Small intestine (tissue), 7 donors: Measurements from ENCODE around the gene PRKCA. TPM values are rescaled to one million over a fixed set of nuclear protein-coding genes. Genes with fewer than 3 reads are reported as not detected.
A peak's percentile ranks its signal among the peaks of the same experiment; 100 is the strongest.
"Not testable (repeated sequence)": the region's sequence is repeated elsewhere in the genome, so short reads cannot be mapped to it uniquely, and the experiment has no call there.

Experiments used
- DNase-seq, 2 donors: peaks; one replicate each; pipeline versions ENCODE4 v3.0.0 to v3.0.0-alpha.2; 2013
- FAIRE-seq: peaks from 2 replicates; lab custom pipeline; 2012; peaks lifted over from hg19 to GRCh38; lab: Jason Lieb, UNC
- H3K27ac ChIP-seq, 3 donors: one replicate each; pipeline ENCODE4 v1.5.1; 2013; ENCODE audit warnings: low read length in 2 of 3, mild to moderate bottlenecking in 2 of 3, control low read depth in 1 of 3, inconsistent platforms in 1 of 3, low read depth in 1 of 3, moderate library complexity in 1 of 3
- H3K27me3 ChIP-seq, 3 donors: one replicate each; pipeline ENCODE4 v1.6.1; 2013; ENCODE audit warnings: low read length in 3 of 3, inconsistent platforms in 1 of 3; ENCODE audit not compliant: control insufficient read depth in 3 of 3, insufficient read depth in 3 of 3
- H3K36me3 ChIP-seq, 3 donors: one replicate each; pipeline ENCODE4 v1.6.1; 2013; ENCODE audit warnings: low read length in 3 of 3, inconsistent platforms in 1 of 3, low read depth in 1 of 3, mild to moderate bottlenecking in 1 of 3, moderate library complexity in 1 of 3; ENCODE audit not compliant: control insufficient read depth in 3 of 3, insufficient read depth in 2 of 3
- H3K4me1 ChIP-seq, 3 donors: one replicate each; pipeline ENCODE4 v1.6.1; 2013; ENCODE audit warnings: low read length in 2 of 3, inconsistent platforms in 1 of 3, low read depth in 1 of 3, mild to moderate bottlenecking in 1 of 3, moderate library complexity in 1 of 3; ENCODE audit not compliant: control insufficient read depth in 3 of 3, insufficient read depth in 2 of 3
- H3K4me3 ChIP-seq, 3 donors: one replicate each; pipeline ENCODE4 v1.5.1; 2013; ENCODE audit warnings: low read length in 3 of 3, control low read depth in 1 of 3, inconsistent platforms in 1 of 3, low read depth in 1 of 3, mild to moderate bottlenecking in 1 of 3, moderate library complexity in 1 of 3
- H3K9me3 ChIP-seq, 2 donors: one replicate each; pipeline ENCODE4 v1.6.1; 2013; ENCODE audit warnings: low read depth in 1 of 2, low read length in 1 of 2; ENCODE audit not compliant: control insufficient read depth in 2 of 2, insufficient read depth in 1 of 2
- WGBS, 3 donors: extraction: QIAGEN DNeasy Blood & Tissue Kit; methylation state at CpG; one replicate each; pipeline ENCODE4 v1.1.7; 2013; 5-methylcytosine and 5-hydroxymethylcytosine counted together
- polyA plus RNA-seq, 4 donors: library from polyadenylated mRNA; stranded (reverse) in 3 of 4; unstranded in 1 of 4; fragments of 200-250 nt in 3 of 4; fragments of 120-200 nt in 1 of 4; gene quantifications; one replicate each; pipeline versions ENCODE4 v1.2.1 to v1.2.3, GENCODE V29; 2013
- donor health status: healthy with polysubstance abuse.
- donor health status: control.
- donor health status: control.
- donor health status: Bipolar disorder and iron deficiency.
- donor health status: healthy.

PRKCA gene
- polyA plus RNA-seq, 4 donors = 11.3 to 26.6 (median 22.9) TPM

DNA sequence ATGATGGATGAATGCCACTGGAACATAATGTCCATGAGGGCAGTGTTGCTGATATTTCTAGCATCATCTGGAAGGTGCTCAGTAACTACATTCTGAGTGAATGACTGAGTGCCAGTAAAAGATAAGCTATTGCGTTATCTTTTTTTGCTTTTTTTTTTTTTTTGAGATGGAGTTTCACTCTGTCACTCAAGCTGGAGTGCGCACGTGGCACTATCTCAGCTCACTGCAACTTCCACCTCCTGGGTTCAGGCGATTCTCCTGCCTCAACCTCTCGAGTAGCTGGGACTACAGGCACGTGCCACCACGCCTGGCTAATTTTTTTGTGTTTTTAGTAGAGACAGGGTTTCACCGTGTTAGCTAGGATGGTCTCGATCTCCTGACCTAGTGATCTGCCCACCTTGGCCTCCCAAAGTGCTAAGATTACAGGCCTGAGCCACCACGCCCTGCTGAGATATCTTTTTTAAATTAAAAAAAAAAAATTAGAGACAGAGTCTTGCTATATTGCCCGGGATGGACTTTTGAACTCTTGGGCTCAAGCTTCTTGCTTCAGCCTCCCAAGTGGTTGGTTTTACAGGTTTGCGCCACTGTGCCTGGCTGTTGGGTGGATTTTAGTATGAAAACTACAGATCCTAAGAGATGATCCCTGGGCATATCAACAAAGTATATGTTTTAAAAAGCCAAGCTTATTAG is 43.7 kb downstream of the PRKCA start:
- 30 to 67% (median 53%) methylated on average over 12 of the region's 12 CpGs for WGBS, 3 donors
- peaks cover 22 to 57% (median 23%) of the 10 kb centered on the region in 3 donors for H3K4me1 ChIP-seq
- peak; percentile 81 to 90 for DNase-seq
- H3K9me3 ChIP-seq, H3K36me3 ChIP-seq, H3K4me3 ChIP-seq, FAIRE-seq, H3K27me3 ChIP-seq: not testable (repeated sequence)
- H3K27ac ChIP-seq = peak overlapping the region in 1 of 3 donors; percentile 53

DNA sequence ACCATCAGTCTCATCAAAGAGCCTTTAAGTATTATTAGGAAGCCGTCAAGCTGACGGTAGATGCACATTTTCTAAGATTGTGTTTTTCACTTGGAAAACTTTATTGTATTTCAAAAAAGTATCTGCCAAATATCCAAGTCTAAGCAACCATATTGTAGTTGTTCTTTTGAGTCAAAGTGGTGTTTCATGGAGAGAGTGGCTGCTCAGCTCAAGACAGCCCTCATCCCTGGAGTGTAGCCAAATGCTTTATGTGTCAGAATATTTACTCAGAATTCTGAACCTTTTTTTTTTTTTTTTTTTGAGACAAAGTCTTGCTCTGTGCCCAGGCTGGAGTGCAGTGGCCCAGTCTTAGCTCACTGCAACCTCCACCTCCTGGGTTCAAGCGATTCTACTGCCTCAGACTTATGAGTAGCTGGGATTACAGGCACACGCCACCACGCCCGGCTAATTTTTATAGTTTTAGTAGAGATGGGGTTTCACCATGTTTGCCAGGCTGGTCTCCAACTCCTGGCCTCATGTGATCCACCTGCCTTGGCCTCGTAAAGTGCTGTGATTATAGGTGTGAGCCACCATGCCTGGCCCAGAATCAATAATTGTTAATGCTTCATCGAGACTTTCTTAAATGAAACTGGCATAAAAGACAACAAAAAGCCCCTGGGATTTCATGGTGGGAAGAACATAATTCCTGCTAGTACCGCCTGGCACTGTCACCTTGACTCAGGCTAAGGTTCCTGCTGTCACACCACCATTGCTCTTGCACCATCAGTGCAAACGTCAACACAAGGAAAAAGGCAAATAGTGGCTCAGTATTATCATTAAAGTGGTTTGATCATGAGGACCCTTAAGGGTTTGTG is 45.5 kb downstream of the PRKCA start:
- Histone ChIP-seq H3K4me1 (peaks cover 20 to 64% (median 24%) of the 10 kb centered on the region in 3 donors), H3K27ac (peak overlapping the region; percentile 32 to 52 (median 45)), H3K4me3 (no peak overlapping the region), H3K9me3 (no peaks in the 10 kb centered on the region), H3K36me3 (no peaks in the 10 kb centered on the region), H3K27me3 (no peaks in the 10 kb centered on the region)
- WGBS, 3 donors = 32 to 67% (median 57%) methylated on average over 10 of the region's 10 CpGs
- FAIRE-seq (no peak), DNase-seq (peak; percentile 31 to 61)

DNA sequence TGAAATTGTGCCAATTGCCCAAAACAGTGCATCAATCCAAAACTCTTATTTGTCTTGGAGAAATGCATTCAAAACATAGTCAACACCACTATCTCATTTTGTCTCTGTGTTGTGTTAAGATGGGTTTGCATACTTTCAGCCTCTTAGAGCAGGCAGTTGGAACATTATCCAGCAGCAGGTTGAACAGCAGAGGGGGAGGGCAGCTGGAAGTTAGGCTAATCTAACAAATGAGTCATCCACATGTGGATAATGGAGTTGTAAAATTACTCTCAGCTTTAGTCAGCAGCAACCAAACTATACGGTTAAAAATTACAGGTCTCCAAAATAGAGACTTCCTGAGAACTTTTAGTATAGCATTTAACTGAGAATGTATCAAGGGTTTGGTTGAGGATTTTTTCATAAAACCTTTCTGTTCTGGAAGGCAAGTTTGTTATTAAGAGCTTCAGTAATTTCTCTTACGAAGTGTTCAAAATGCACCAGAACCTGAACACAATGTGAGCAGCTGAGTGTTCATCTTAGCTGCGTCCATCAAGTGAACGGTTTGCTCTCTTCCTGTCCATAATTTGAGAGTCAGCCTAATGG is 46.3 kb downstream of the PRKCA start:
- H3K4me3 ChIP-seq = no peak overlapping the region
- WGBS, 3 donors = 10 to 44% (median 35%) methylated on average over 4 of the region's 4 CpGs
- peaks cover 16 to 59% (median 22%) of the 10 kb centered on the region in 3 donors for H3K4me1 ChIP-seq
- H3K36me3 ChIP-seq = no peaks in the 10 kb centered on the region
- no peaks in the 10 kb centered on the region for H3K27me3 ChIP-seq
- peak; percentile 87 to 89 for DNase-seq
- no peaks in the 10 kb centered on the region for H3K9me3 ChIP-seq
- peak overlapping the region; percentile 24 to 45 (median 43) for H3K27ac ChIP-seq
- FAIRE-seq = no peak

DNA sequence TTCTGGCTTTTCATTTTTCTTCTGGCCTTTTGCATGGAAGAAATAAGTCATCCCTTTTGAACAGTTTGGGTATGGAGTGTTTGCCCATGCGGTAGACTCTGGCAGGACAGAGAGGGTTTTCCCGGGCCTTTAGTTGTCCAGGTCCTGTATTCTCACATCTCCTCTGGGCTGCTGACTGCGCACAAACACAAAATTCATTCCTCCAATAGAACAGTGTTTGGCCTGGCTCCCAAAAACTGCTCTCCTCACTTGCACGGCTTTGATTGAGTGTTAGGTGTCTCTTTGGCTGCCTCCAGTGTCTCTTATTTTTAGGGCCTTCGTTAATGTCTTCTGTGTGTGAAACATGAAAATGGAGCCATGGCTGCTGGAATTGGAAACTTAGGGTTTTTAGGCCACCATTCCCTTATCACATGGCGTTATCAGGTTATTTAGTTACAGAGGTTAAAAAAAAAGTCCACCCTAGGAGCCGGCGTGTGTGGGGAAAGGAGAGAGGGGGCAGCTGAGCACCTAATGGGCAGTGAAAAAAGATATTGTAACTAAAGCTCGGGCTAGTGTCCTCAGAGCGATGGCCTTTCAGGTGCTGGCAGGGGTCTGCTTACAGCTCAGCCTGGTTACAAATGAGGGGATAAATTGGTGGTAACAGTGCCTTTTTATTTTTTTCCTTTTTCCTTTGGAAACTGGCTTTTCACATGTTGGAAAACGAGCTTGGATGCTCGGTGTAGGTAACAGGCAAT is 47.3 kb downstream of the PRKCA start:
- H3K27ac ChIP-seq = peak overlapping the region; percentile 13 to 45 (median 40)
- no peak for FAIRE-seq
- WGBS, 3 donors = 43 to 74% (median 60%) methylated on average over 12 of the region's 12 CpGs
- no peak overlapping the region for H3K4me3 ChIP-seq
- no peaks in the 10 kb centered on the region for H3K9me3 ChIP-seq
- DNase-seq = peak in 1 of 2 donors; percentile 22
- H3K36me3 ChIP-seq = no peaks in the 10 kb centered on the region
- H3K27me3 ChIP-seq = no peaks in the 10 kb centered on the region
- H3K4me1 ChIP-seq = peaks cover 14 to 57% (median 17%) of the 10 kb centered on the region in 3 donors

DNA sequence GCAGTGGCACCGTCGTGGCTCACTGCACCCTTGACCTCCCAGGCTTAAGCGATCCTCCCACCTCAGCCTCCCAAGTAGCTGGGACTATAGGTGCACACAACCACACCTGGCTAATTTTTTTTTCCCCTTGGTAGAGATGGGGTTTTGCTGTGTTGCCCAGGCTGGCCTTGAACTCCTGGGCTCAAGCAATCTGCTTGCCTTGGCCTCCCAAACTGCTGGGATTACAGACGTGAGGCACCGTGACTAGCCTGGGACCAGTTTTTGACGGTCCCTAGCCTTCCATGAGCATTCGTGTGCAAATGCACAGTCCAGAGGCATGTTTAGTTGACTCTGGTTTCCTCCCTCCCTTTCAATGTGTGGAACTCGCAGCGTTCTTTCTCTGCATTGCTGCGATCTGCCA is 48.2 kb downstream of the PRKCA start:
- not testable (repeated sequence) for DNase-seq, FAIRE-seq, H3K9me3 ChIP-seq, H3K4me3 ChIP-seq, H3K36me3 ChIP-seq, H3K27me3 ChIP-seq
- Histone ChIP-seq H3K4me1 (peaks cover 13 to 53% (median 14%) of the 10 kb centered on the region in 3 donors), H3K27ac (peak overlapping the region; percentile 85 to 86 (median 85))
- WGBS, 3 donors = 32 to 74% (median 49%) methylated on average over 10 of the region's 10 CpGs

DNA sequence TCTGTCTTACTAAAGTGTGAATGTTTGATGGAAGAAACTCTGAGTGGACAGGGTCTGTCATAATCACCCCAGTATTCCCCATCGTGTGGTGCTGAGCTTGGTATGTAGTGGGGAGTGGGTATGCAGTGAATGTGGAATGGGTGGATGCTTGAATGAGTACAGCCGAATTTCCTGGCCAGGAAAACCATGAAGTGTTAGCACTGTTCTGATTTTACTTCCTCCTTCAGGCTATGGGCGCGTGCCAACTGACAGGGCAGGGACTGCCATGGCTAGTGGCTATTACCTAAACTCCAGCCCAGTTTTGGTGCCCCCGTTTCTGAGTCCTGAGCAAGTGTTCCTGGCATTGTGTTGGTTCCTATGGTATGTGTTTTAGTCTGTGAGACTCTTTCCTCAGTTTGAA is 48.6 kb downstream of the PRKCA start:
- FAIRE-seq (no peak), DNase-seq (peak; percentile 48 to 86)
- 13 to 58% (median 37%) methylated on average over 5 of the region's 5 CpGs for WGBS, 3 donors
- Histone ChIP-seq H3K4me1 (peaks cover 13 to 49% (median 14%) of the 10 kb centered on the region in 3 donors), H3K36me3 (no peaks in the 10 kb centered on the region), H3K9me3 (no peaks in the 10 kb centered on the region), H3K27me3 (no peaks in the 10 kb centered on the region), H3K27ac (peak overlapping the region; percentile 85 to 86 (median 85)), H3K4me3 (no peak overlapping the region)

DNA sequence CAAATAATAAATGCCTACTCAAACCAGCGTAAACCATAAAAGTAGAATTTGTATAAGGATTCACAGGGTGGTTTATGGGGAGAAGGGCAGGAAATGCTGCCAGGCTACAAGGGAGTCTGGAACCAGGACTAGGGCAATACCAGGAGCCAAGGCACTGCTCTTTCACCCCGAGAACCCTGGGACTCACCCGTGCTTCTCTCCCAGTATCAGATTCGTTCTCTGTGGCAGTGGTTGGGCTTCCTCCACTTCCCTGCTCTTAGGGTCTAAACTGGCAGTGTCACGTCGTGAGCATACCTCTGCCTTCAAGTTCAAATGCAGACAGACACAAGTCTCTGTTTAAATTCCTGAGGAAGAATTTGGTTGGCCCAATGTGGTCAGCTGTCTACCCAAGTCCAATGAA is 49.3 kb downstream of the PRKCA start:
- DNase-seq (peak; percentile 64 to 78), FAIRE-seq (no peak)
- peak overlapping the region; percentile 84 to 89 (median 86) for H3K27ac ChIP-seq

More for the DNA sequence above, 49.3 kb downstream of the PRKCA start:
- H3K9me3 ChIP-seq = no peaks in the 10 kb centered on the region
- no peaks in the 10 kb centered on the region for H3K36me3 ChIP-seq
- WGBS, 3 donors = 13 to 62% (median 42%) methylated on average over 6 of the region's 6 CpGs
- peak overlapping the region in 1 of 3 donors; percentile 18 for H3K4me3 ChIP-seq
- H3K27me3 ChIP-seq = no peaks in the 10 kb centered on the region
- H3K4me1 ChIP-seq = peaks cover 13 to 47% (median 14%) of the 10 kb centered on the region in 3 donors
